PC-9 (cell line): Measurements from ENCODE around the gene CCDC85A. TPM values are rescaled to one million over a fixed set of nuclear protein-coding genes. Genes with fewer than 3 reads are reported as not detected.

ENCODE experiments used
- BruUV-seq: library from RNA; stranded (reverse); fragments of 400-500 nt; replicated peaks from 2 replicates; lab custom pipeline; 2021; lab: Mats Ljungman, UMichigan
- CTCF ChIA-PET: fragments of 300-600 bp; sonication (Branson Sonifier 250); formaldehyde crosslinking; loops from one replicate; lab custom pipeline; 2022; ENCODE audit warnings: antibody characterized with exemption; lab: Charles Lee
- POLR2A ChIA-PET: fragments of 300-600 bp; sonication (Branson Sonifier 250); formaldehyde crosslinking; loops from one replicate; lab custom pipeline; 2022; ENCODE audit warnings: antibody characterized with exemption; ENCODE audit not compliant: unreplicated experiment; lab: Charles Lee
- DNase-seq, 2 experiments: peaks; one replicate each; pipeline versions ENCODE4 v3.0.0 to v3.0.0-alpha.2; 2015 to 2022; ENCODE audit warnings: mixed read lengths in 1 of 2
- H2AFZ ChIP-seq: fragments of 200-600 bp; sonication (generic); 2 replicates; pipeline ENCODE4 v1.8.1; 2017; ENCODE audit warnings: antibody characterized with exemption
- H3F3A ChIP-seq: fragments of 200-600 bp; sonication (generic); 2 replicates; pipeline ENCODE4 v1.8.1; 2017; ENCODE audit warnings: antibody characterized with exemption, mild to moderate bottlenecking, low read depth; ENCODE audit not compliant: insufficient read depth
- H3K27ac ChIP-seq: fragments of 200-600 bp; sonication (generic); 2 replicates; pipeline ENCODE4 v1.6.1; 2016; ENCODE audit warnings: mixed run types
- H3K27me3 ChIP-seq: fragments of 200-600 bp; sonication (generic); 2 replicates; pipeline ENCODE4 v1.6.1; 2016; ENCODE audit warnings: low read depth, mixed run types; ENCODE audit not compliant: insufficient read depth
- H3K36me3 ChIP-seq: fragments of 200-600 bp; sonication (generic); 2 replicates; pipeline ENCODE4 v1.6.1; 2016; ENCODE audit warnings: low read depth, mixed run types
- H3K4me1 ChIP-seq: fragments of 200-600 bp; sonication (generic); replicated peaks from 2 replicates; pipeline ENCODE4 v1.6.1; 2016; ENCODE audit warnings: mixed run types; ENCODE audit not compliant: insufficient read depth
- H3K4me2 ChIP-seq: fragments of 200-600 bp; sonication (generic); 2 replicates; pipeline ENCODE4 v1.6.1; 2017; ENCODE audit warnings: mixed run types
- H3K4me3 ChIP-seq: fragments of 200-600 bp; sonication (generic); 2 replicates; pipeline ENCODE4 v1.6.1; 2016; ENCODE audit warnings: mixed run types
- H3K79me2 ChIP-seq: fragments of 200-600 bp; sonication (generic); 2 replicates; pipeline ENCODE4 v1.6.1; 2017; ENCODE audit warnings: low read depth, mixed run types
- H3K9me2 ChIP-seq: fragments of 200-600 bp; sonication (generic); 2 replicates; pipeline ENCODE4 v1.8.1; 2017; ENCODE audit warnings: mild to moderate bottlenecking; ENCODE audit not compliant: insufficient read depth
- H3K9me3 ChIP-seq: fragments of 200-600 bp; sonication (generic); 2 replicates; pipeline ENCODE4 v1.8.1; 2016; ENCODE audit warnings: low read depth; ENCODE audit not compliant: insufficient read depth
- H4K20me1 ChIP-seq: fragments of 200-600 bp; sonication (generic); 2 replicates; pipeline ENCODE4 v1.8.1; 2017; ENCODE audit not compliant: insufficient read depth
- EZH2 ChIP-seq: fragments of 200-600 bp; sonication (generic); IDR thresholded peaks from 2 replicates; pipeline ENCODE4 v1.8.0; 2017; ENCODE audit warnings: antibody characterized with exemption, low read depth
- intact Hi-C: fragments of 100-400 bp; cut with micrococcal nuclease; formaldehyde crosslinking; loops from one replicate; pipeline ENCODE4 v1.10.0; 2022; ENCODE audit not compliant: unreplicated experiment
- total RNA-seq: library from RNA; stranded (reverse); gene quantifications from 2 replicates; pipeline ENCODE4 v1.2.3, GENCODE V29; 2021
- TF ChIP-seq, protein P1 (sequence below): fragments of 200-600 bp; sonication (generic); conservative IDR thresholded peaks from 2 replicates; pipeline ENCODE4 v1.6.1; 2017; ENCODE audit warnings: mixed run types, antibody characterized with exemption, mild to moderate bottlenecking, moderate library complexity

Gene CCDC85A
- total RNA-seq, 1 experiment from 2014 or later = not detected

DNA sequence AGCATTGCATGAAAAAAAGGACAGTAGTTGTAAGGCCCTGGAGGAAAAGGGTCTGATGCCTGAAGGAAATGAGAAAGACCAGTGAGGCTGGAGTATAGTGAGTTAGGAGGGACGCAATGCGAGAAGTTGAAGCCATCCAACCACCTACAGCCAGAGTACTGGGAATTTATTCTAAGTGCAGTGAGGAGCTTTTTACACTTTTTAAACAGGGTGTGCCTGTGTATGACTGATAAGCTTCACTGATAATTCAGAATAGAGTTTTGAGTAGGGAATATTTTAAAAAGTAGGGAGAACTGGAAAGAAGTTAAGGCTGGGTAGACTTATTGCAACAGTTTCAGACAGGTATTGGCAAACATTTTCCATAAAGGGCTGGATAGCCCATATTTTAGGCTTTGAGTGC lies 35.9 kb upstream of the CCDC85A start:
- Histone ChIP-seq H3K9me2 (0 out of 2 replicates have a peak, but pooled peaks cover 4% of the 10 kb centered on the region), H3K36me3 (no peaks in the 10 kb centered on the region), H3F3A (no peaks in the 10 kb centered on the region), H3K4me2 (no peak overlapping the region), H3K27me3 (peaks cover 2% of the 10 kb centered on the region; the same call in 1 of the 2 replicates), H3K27ac (no peak overlapping the region), H2AFZ (no peak overlapping the region), H3K79me2 (no peaks in the 10 kb centered on the region), H3K4me1 (no peaks in the 10 kb centered on the region), H3K9me3 (no peaks in the 10 kb centered on the region), H4K20me1 (0 out of 2 replicates have a peak, but pooled peaks cover 4% of the 10 kb centered on the region), H3K4me3 (no peak overlapping the region)
- no peak for TF ChIP-seq EZH2
- TF ChIP-seq, protein P1, sequence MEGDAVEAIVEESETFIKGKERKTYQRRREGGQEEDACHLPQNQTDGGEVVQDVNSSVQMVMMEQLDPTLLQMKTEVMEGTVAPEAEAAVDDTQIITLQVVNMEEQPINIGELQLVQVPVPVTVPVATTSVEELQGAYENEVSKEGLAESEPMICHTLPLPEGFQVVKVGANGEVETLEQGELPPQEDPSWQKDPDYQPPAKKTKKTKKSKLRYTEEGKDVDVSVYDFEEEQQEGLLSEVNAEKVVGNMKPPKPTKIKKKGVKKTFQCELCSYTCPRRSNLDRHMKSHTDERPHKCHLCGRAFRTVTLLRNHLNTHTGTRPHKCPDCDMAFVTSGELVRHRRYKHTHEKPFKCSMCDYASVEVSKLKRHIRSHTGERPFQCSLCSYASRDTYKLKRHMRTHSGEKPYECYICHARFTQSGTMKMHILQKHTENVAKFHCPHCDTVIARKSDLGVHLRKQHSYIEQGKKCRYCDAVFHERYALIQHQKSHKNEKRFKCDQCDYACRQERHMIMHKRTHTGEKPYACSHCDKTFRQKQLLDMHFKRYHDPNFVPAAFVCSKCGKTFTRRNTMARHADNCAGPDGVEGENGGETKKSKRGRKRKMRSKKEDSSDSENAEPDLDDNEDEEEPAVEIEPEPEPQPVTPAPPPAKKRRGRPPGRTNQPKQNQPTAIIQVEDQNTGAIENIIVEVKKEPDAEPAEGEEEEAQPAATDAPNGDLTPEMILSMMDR = no peak
- ChIA-PET POLR2A (no interaction called here), CTCF (no interaction called here)
- DNase-seq = no peak
- intact Hi-C loops = no loop called here
- no TSS peak for BruUV-seq

DNA sequence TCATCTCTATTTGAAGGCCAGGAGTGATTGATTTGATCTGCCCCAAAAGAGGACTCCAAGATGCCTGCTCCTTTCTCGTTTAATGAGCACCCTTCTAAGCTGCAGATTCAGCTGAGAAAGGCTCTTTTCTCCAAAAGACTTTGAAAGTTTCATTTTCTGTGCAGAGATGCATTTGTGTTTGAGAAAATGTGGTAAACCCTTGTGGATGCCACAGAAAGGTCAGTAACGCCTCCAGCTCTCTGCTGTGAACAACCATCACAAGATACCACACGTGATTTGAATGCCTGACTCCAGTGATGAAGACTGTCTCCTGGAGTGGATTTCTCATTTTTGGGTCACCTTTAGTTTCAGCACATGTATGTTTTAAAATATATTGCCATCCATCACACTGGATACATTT lies 35.0 kb upstream of the CCDC85A start:
- Histone ChIP-seq H3K4me3 (no peak overlapping the region), H3K27ac (no peak overlapping the region), H3K36me3 (no peaks in the 10 kb centered on the region), H2AFZ (no peak overlapping the region), H3K9me2 (0 out of 2 replicates have a peak, but pooled peaks cover 4% of the 10 kb centered on the region), H3K9me3 (no peaks in the 10 kb centered on the region), H4K20me1 (0 out of 2 replicates have a peak, but pooled peaks cover under 1% of the 10 kb centered on the region), H3K79me2 (no peaks in the 10 kb centered on the region), H3F3A (no peaks in the 10 kb centered on the region), H3K4me1 (no peaks in the 10 kb centered on the region), H3K27me3 (peaks cover 2% of the 10 kb centered on the region; the same call in 1 of the 2 replicates), H3K4me2 (no peak overlapping the region)
- intact Hi-C loops = no loop called here
- DNase-seq = no peak
- POLR2A ChIA-PET = no interaction called here
- CTCF ChIA-PET = no interaction called here
- no peak for TF ChIP-seq EZH2
- TF ChIP-seq, protein P1 = no peak
- no TSS peak for BruUV-seq

DNA sequence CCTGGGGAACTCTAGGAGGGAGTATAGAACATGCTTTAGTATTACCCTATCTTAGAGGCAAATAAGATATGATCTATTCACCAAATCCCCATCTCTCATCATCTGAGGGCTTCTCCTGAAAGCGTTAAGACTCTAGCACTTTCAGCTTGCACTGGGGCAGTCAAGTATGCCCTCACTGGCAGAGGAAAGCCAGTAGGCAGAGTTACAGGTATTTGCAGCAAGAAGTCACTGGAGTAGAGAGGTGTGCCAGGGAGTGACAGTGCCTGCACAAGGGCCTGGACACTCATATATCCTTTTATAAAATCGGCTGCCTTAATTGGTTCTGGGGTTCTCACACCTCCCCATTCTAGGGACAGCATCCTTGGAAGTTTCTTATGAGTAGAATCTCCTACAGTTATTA lies 31.9 kb upstream of the CCDC85A start:
- H3K79me2 ChIP-seq = no peaks in the 10 kb centered on the region
- H3K4me3 ChIP-seq = no peak overlapping the region
- H3K4me1 ChIP-seq = no peaks in the 10 kb centered on the region
- no peaks in the 10 kb centered on the region; the same call in 1 of the 2 replicates for H4K20me1 ChIP-seq
- ChIA-PET POLR2A (no interaction called here), CTCF (no interaction called here)
- no peaks in the 10 kb centered on the region for H3K9me3 ChIP-seq
- intact Hi-C loops = no loop called here
- BruUV-seq = no TSS peak
- TF ChIP-seq, protein P1 = no peak
- no peak for TF ChIP-seq EZH2
- no peak overlapping the region for H3K4me2 ChIP-seq
- no peak overlapping the region for H3K27ac ChIP-seq
- H3F3A ChIP-seq = no peaks in the 10 kb centered on the region
- no peak for DNase-seq
- H3K27me3 ChIP-seq = peaks cover 20% of the 10 kb centered on the region
- no peaks in the 10 kb centered on the region for H3K9me2 ChIP-seq
- H3K36me3 ChIP-seq = no peaks in the 10 kb centered on the region
- H2AFZ ChIP-seq = no peak overlapping the region
